HepG2 (cell line): ENCODE data around the gene GLIS2. TPM values are rescaled to one million over a fixed set of nuclear protein-coding genes. Genes with fewer than 3 reads are reported as not detected.

Experiments used
- ARID5B ChIP-seq: IDR thresholded peaks from 2 replicates; pipeline ENCODE4 v1.4.0; 2020; ENCODE audit warnings: mild to moderate bottlenecking, missing genetic modification reagents
- CHD2 ChIP-seq: IDR thresholded peaks from 2 replicates; pipeline ENCODE4 v1.6.1; 2011; ENCODE audit warnings: low read depth, low read length, improper control_type of control experiment
- CHD4 ChIP-seq: fragments of 200-600 bp; sonication (generic); IDR thresholded peaks from 2 replicates; pipeline ENCODE4 v1.7.0; 2017; ENCODE audit warnings: mild to moderate bottlenecking, low read length, borderline replicate concordance
- ZBTB2 ChIP-seq: sonication (generic); formaldehyde crosslinking; IDR thresholded peaks from 2 replicates; pipeline ENCODE4 v1.8.0; 2022; ENCODE audit warnings: low read depth, missing genetic modification reagents
- ZNF407 ChIP-seq: sonication (generic); formaldehyde crosslinking; IDR thresholded peaks from one replicate; pipeline ENCODE4 v1.5.1; 2020; ENCODE audit warnings: mild to moderate bottlenecking, missing genetic modification reagents; ENCODE audit errors: not compliant biosample characterization
- ZNF609 ChIP-seq: sonication (generic); formaldehyde crosslinking; IDR thresholded peaks from 2 replicates; pipeline ENCODE4 v1.4.0; 2020; ENCODE audit warnings: mild to moderate bottlenecking, missing genetic modification reagents, borderline replicate concordance
- polyA plus RNA-seq, 8 experiments: library from polyadenylated mRNA; depleted of rRNA in 3 of 8; stranded (reverse) in 7 of 8; unstranded in 1 of 8; fragments of >200 nt; fragmentation: Illumina TruSeq in 4 of 8; extraction: Trizol in 4 of 8; gene quantifications; 2 replicates each; pipeline versions ENCODE4 v1.2.1 to v1.2.3, GENCODE V29; 2011 to 2016; ENCODE audit warnings: low read depth in 4 of 8, missing spikeins in 1 of 8, mixed read lengths in 1 of 8; ENCODE audit not compliant: insufficient read depth in 1 of 8
- total RNA-seq, 5 experiments: library from RNA; depleted of rRNA; stranded (reverse); fragments of >200 nt; fragmentation: Illumina TruSeq; extraction: Trizol; gene quantifications; 2 replicates each; pipeline ENCODE4 v1.2.3, GENCODE V29; 2016; ENCODE audit warnings: low read depth in 1 of 5

Gene GLIS2
- total and polyA plus RNA-seq, 2 of the 13 experiments (the other 11 are each of a cell fraction or from before 2014, with no cell fraction given), result 0.28 to 0.29 TPM

GRCh38 chr16:4271176-4272113, 44.4 kb upstream of the GLIS2 start (continued):
- peak; percentile 33; the same call in 1 of the 2 replicates for TF ChIP-seq ARID5B (CRISPR knock-in tag)
- peak; percentile 75 for TF ChIP-seq CHD2
- peak; percentile 56; the same call in 1 of the 2 replicates for TF ChIP-seq ZNF609 (CRISPR knock-in tag)
- peak; percentile 23 for TF ChIP-seq ZNF407 (CRISPR knock-in tag)
- TF ChIP-seq ZBTB2, result peak; percentile 73; the same call in 1 of the 2 replicates
- TF ChIP-seq CHD4, result no peak
